Esophagus muscularis mucosa (tissue), 4 donors: ENCODE measurements around the gene KCNAB2. TPM values are rescaled to one million over a fixed set of nuclear protein-coding genes. Genes with fewer than 3 reads are reported as not detected.

Experiments
- DNase-seq: peaks from one replicate; pipeline ENCODE4 v3.0.0-alpha.2; 2017; ENCODE audit errors: extremely low spot score
- H3K27ac ChIP-seq, 4 donors: fragments of 200-600 bp; sonication (generic); replicated peaks in 1 of 4; 1 replicate in 3 of 4; 2 replicates in 1 of 4; pipeline ENCODE4 v1.5.1; 2016 to 2019; ENCODE audit warnings: mild to moderate bottlenecking in 1 of 4
- H3K27me3 ChIP-seq, 4 donors: fragments of 200-600 bp; sonication (generic); one replicate each; pipeline versions ENCODE4 v1.5.1 to v1.6.0; 2016 to 2019
- H3K36me3 ChIP-seq, 4 donors: fragments of 200-600 bp; sonication (generic); one replicate each; pipeline ENCODE4 v1.5.1; 2016 to 2019
- H3K4me1 ChIP-seq, 4 donors: fragments of 200-600 bp; sonication (generic); one replicate each; pipeline ENCODE4 v1.5.1; 2016 to 2019
- H3K4me3 ChIP-seq, 4 donors: fragments of 200-600 bp; sonication (generic); 1 replicate in 2 of 4; 2 replicates in 2 of 4; pipeline ENCODE4 v1.5.1; 2016 to 2019; ENCODE audit warnings: mild to moderate bottlenecking in 4 of 4, moderate library complexity in 1 of 4
- H3K9me3 ChIP-seq, 4 donors: fragments of 200-600 bp; sonication (generic); 1 replicate in 3 of 4; 2 replicates in 1 of 4; pipeline ENCODE4 v1.5.1; 2016 to 2019
- EP300 ChIP-seq: sonication (generic); formaldehyde crosslinking; IDR thresholded peaks from one replicate; pipeline ENCODE4 v1.6.1; 2017; ENCODE audit warnings: antibody characterized with exemption
- POLR2A ChIP-seq: fragments of 450-650 bp; IDR thresholded peaks from one replicate; pipeline ENCODE4 v1.6.1; 2017; ENCODE audit warnings: antibody characterized with exemption, moderate library complexity, mild to moderate bottlenecking, low read depth
- POLR2AphosphoS5 ChIP-seq, 2 donors: sonication (generic); formaldehyde crosslinking; IDR thresholded peaks; one replicate each; pipeline ENCODE4 v1.6.1; 2017; ENCODE audit warnings: antibody characterized with exemption in 2 of 2
- WGBS: methylation state at CpG from one replicate; pipeline ENCODE4 v1.1.5; 2018; 5-methylcytosine and 5-hydroxymethylcytosine counted together
- intact Hi-C: fragments of 100-400 bp; cut with DNase I; formaldehyde crosslinking; loops from one replicate; pipeline ENCODE4 v1.15.1; 2023
- total RNA-seq, 4 donors: library from RNA; depleted of rRNA; stranded (reverse); fragments of >200 nt; gene quantifications; one replicate each; pipeline versions ENCODE4 v1.1.0 to v1.2.1, GENCODE V29; 2016
- TF ChIP-seq, protein P1 (sequence below), 3 experiments: fragments of 200-600 bp in 2 of 3; fragments of 450-650 bp in 1 of 3; sonication (generic) in 2 of 3; IDR thresholded peaks; one replicate each; pipeline ENCODE4 v1.5.1; 2017 to 2019; ENCODE audit warnings: antibody characterized with exemption in 3 of 3, mild to moderate bottlenecking in 2 of 3, moderate library complexity in 1 of 3

The KCNAB2 gene
- total RNA-seq, 4 donors from 2014 or later = 10.4 to 19.3 (median 13.2) TPM

DNA sequence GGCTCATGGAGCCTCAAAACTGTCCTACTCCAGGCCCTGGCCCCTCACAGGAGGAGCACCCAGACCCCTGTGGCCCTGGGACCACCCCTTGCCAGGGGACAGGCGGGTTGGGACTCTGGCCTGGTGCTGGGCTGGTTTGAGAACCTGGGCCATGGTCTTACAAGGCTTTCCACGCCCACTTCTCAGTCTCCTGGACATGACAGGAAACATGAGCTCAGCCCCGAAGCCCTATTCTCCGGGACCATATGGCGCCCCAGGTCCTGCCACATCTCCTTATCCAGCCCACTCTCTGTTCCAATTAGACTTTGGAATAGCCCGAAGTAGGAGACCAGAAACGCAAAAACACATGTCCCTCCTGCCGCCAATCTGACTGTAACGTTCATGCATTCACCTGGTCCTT lies 47.9 kb downstream of the KCNAB2 start:
- H3K4me3 ChIP-seq = no peak overlapping the region
- peaks cover 0 to 2% (median 0%) of the 10 kb centered on the region in 4 donors for H3K4me1 ChIP-seq
- peaks cover 0 to 18% (median 5%) of the 10 kb centered on the region in 4 donors for H3K36me3 ChIP-seq
- intact Hi-C loops = no loop called here
- H3K27ac ChIP-seq = no peak overlapping the region
- no peak for TF ChIP-seq EP300
- H3K9me3 ChIP-seq = no peaks in the 10 kb centered on the region
- no peaks in the 10 kb centered on the region for H3K27me3 ChIP-seq
- 91% methylated on average over 9 of the region's 9 CpGs for WGBS
- no peak for DNase-seq

DNA sequence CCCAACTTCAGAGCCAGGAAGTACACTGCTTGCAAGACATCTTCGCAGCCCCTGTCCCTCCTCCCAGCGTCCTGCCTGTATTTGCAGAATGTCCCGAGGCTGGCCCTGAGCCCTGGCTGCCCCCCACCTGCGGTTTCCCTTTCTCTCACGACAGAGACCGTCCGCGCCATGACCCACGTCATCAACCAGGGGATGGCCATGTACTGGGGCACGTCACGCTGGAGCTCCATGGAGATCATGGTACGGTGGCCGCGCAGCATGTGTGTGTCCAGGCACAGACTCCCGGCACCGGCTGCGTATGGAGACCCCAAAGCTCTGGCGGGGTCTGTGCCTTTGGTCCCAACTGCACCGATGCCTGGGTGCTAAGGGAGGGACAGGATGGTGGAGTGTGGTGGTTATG lies 48.6 kb downstream of the KCNAB2 start:
- H3K36me3 ChIP-seq = peaks cover 0 to 18% (median 7%) of the 10 kb centered on the region in 4 donors
- no peaks in the 10 kb centered on the region for H3K9me3 ChIP-seq
- H3K4me1 ChIP-seq = peaks cover 0 to 7% (median 1%) of the 10 kb centered on the region in 4 donors
- H3K4me3 ChIP-seq = no peak overlapping the region
- 88% methylated on average over 11 of the region's 19 CpGs for WGBS
- no peaks in the 10 kb centered on the region for H3K27me3 ChIP-seq
- intact Hi-C loops = no loop called here
- no peak for DNase-seq
- no peak overlapping the region for H3K27ac ChIP-seq
- TF ChIP-seq, protein P1, sequence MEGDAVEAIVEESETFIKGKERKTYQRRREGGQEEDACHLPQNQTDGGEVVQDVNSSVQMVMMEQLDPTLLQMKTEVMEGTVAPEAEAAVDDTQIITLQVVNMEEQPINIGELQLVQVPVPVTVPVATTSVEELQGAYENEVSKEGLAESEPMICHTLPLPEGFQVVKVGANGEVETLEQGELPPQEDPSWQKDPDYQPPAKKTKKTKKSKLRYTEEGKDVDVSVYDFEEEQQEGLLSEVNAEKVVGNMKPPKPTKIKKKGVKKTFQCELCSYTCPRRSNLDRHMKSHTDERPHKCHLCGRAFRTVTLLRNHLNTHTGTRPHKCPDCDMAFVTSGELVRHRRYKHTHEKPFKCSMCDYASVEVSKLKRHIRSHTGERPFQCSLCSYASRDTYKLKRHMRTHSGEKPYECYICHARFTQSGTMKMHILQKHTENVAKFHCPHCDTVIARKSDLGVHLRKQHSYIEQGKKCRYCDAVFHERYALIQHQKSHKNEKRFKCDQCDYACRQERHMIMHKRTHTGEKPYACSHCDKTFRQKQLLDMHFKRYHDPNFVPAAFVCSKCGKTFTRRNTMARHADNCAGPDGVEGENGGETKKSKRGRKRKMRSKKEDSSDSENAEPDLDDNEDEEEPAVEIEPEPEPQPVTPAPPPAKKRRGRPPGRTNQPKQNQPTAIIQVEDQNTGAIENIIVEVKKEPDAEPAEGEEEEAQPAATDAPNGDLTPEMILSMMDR (IDR thresholded peaks at IDR 0.05) = no peak
- TF ChIP-seq POLR2AphosphoS5 (IDR thresholded peaks at IDR 0.05) (no peak), POLR2A (no peak), EP300 (no peak)

DNA sequence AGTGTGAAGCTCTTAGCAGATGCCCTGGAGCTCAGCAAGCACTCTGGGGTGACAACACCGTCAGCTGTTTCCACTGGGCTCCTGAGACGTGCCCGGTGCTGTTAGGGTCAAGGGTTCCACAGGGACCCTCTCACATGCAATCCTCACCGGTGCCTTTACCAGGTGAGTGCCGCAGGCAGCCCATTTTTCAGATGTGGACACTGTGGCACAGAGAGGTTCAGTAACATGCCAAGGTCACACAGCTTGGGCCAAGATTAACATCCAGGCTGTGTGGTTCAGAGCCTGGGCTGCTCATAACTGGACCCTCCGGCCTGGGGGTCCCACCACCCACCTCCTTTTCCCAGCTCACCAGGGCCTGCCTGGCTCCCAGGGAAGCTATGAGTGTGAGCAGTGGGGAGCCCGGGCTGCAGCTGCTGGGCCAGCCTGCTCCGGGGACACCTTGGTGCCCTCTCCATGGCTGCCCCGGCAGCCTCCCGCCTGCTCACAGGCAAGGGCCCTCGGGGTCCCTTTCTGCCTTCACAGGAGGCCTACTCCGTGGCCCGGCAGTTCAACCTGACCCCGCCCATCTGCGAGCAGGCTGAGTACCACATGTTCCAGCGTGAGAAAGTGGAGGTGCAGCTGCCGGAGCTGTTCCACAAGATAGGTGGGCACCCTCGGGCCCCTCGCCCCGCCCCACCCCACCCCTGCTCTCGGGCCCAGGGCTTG lies 49.3 kb downstream of the KCNAB2 start:
- DNase-seq = no peak
- TF ChIP-seq EP300 (no peak), POLR2AphosphoS5 (IDR thresholded peaks at IDR 0.05) (no peak), POLR2A (no peak)
- TF ChIP-seq, protein P1 (IDR thresholded peaks at IDR 0.05) = no peak
- intact Hi-C loops = no loop called here
- H3K27ac ChIP-seq = no peak overlapping the region
- no peaks in the 10 kb centered on the region for H3K9me3 ChIP-seq
- peaks cover 0 to 6% (median 0%) of the 10 kb centered on the region in 4 donors for H3K27me3 ChIP-seq
- H3K4me3 ChIP-seq = no peak overlapping the region
- H3K4me1 ChIP-seq = peaks cover 0 to 10% (median 1%) of the 10 kb centered on the region in 4 donors
- peaks cover 0 to 18% (median 7%) of the 10 kb centered on the region in 4 donors for H3K36me3 ChIP-seq
- 77% methylated on average over 4 of the region's 21 CpGs for WGBS

DNA sequence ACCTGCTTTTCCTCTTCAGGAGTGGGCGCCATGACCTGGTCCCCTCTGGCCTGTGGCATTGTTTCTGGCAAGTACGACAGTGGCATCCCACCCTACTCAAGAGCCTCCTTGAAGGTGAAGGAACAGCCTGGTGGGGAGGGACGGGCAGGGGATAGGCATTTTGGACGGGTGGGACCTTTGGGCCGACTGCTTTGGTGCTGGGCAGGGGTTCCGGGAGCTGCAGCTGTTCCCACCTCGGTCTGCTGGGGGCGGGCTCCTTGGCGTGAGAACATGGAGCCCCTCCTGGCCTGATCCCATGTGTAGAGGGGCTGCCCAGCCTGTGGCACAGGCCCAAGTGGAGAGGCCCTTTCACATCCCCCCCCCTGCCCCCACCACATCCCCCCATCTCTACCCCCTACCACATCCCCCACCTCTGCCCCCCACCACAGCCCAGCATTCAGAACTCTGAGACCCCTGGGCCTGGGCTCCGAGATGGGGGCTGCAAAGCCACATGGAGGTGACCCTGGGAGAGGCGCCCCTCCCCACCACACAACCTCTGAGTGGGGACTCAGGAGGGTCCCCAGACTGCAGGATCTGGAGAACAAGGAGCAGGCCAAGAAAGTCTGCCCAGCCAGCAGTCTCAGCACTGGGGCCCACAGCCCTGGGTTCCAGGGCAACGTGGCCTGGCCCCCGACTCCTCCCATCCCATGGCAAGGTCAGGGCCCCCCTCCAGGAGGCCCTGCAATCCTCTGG lies 50.0 kb downstream of the KCNAB2 start:
- no peaks in the 10 kb centered on the region for H3K9me3 ChIP-seq
- WGBS = 88% methylated on average over 6 of the region's 13 CpGs
- no peak for DNase-seq
- peaks cover 0 to 10% (median 1%) of the 10 kb centered on the region in 4 donors for H3K4me1 ChIP-seq
- no peak overlapping the region for H3K27ac ChIP-seq
- peaks cover 0 to 14% (median 7%) of the 10 kb centered on the region in 4 donors for H3K36me3 ChIP-seq
- peaks cover 0 to 14% (median 0%) of the 10 kb centered on the region in 4 donors for H3K27me3 ChIP-seq
- intact Hi-C loops = no loop called here
- H3K4me3 ChIP-seq = no peak overlapping the region
- no peak for TF ChIP-seq POLR2AphosphoS5 (IDR thresholded peaks at IDR 0.05)

DNA sequence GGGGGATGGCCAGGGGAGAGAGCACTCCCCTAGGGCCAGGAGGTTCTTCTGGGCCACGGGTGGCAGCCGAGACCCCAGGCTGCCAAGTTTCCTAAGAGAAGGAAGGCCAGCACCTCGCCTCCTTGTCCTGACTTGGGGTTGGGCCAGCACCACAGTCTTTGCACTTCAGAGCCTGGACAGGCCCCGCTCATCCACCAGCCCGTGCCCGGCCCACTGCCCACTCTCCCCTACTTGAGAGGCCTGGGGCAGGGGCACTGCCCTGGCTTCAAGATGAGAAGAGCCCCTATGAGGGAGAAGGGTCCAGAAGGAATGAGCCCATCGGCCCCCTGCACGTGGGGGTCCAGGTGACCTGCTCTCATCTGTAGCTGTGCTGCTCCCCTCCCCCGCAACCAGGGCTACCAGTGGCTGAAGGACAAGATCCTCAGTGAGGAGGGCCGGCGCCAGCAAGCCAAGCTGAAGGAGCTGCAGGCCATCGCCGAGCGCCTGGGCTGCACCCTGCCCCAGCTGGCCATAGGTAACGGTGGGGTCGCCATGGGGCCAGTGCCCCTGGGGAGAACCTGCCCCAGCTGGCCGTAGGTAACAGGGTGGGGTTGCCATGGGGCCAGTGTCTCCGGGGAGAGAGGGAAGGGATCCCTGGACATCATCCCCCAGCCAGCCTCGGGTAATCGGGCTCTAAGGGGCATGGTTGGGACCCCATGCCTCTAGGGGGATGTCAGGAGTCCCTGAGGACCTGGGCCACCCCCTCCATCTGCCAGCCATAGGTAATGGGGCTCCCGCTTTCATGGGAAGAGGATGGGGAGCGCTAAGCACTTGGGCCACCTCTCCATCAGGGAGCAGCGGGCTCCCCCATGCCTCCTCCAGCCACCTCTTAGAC lies 50.8 kb downstream of the KCNAB2 start:
- DNase-seq = no peak
- Histone ChIP-seq H3K27me3 (peaks cover 0 to 22% (median 0%) of the 10 kb centered on the region in 4 donors), H3K4me3 (no peak overlapping the region), H3K9me3 (no peaks in the 10 kb centered on the region), H3K4me1 (peaks cover 0 to 10% (median 2%) of the 10 kb centered on the region in 4 donors), H3K36me3 (peaks cover 0 to 11% (median 7%) of the 10 kb centered on the region in 4 donors), H3K27ac (no peak overlapping the region)
- WGBS = 94% methylated on average over 3 of the region's 23 CpGs
- intact Hi-C loops = no loop called here
- TF ChIP-seq POLR2A (no peak), EP300 (no peak), POLR2AphosphoS5 (IDR thresholded peaks at IDR 0.05) (no peak)
- TF ChIP-seq, protein P1 (IDR thresholded peaks at IDR 0.05) = no peak
